GM21367 (cell line): ENCODE data around the gene FGF21.
A peak's percentile ranks its signal among the peaks of the same experiment; 100 is the strongest.
"Not testable (repeated sequence)": the region's sequence is repeated elsewhere in the genome, so short reads cannot be mapped to it uniquely, and the experiment has no call there.

Source experiments
- ATAC-seq: cut with Tn5 transposase; IDR thresholded peaks from one replicate; pipeline ENCODE4 v1.9.1; 2021; ENCODE audit not compliant: unreplicated experiment

FGF21 gene

DNA sequence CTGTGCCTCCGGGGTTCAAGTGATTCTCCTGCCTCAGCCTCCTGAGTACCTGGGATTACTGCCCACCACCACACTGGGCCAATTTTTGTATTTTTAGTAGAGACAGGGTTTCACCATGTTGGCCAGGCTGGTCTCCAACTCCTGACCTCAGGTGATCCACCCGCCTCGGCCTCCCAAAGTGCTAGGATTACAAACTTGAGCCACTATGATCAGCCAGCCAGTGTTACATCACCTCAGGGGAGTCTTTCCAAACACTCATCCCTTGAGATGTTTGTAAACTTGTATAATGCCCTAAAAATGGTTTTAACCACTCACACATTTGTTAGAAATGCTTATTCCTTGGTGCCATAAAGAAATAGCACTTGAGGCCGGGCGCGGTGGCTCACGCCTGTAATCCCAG is 31.1 kb downstream of the FGF21 start:
- ATAC-seq = not testable (repeated sequence)

DNA sequence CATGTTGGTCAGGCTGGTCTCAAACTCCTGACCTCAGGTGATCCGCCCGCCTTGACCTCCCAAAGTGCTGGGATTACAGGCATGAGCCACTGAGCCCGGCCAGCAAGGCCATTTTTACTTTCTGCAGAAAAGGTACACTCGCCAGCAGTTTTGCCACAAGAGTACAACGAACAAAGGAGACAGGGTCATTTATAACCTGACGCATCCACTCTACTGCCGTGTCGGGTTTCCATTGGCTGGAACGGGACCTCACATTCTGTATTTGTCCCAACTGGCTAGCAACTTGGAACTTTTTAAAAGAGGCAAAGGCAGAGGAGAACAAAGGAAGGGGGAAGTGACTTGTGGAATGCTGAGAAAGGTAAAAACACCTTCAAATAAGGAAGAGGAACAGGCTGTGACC is 32.0 kb downstream of the FGF21 start:
- ATAC-seq = not testable (repeated sequence)

DNA sequence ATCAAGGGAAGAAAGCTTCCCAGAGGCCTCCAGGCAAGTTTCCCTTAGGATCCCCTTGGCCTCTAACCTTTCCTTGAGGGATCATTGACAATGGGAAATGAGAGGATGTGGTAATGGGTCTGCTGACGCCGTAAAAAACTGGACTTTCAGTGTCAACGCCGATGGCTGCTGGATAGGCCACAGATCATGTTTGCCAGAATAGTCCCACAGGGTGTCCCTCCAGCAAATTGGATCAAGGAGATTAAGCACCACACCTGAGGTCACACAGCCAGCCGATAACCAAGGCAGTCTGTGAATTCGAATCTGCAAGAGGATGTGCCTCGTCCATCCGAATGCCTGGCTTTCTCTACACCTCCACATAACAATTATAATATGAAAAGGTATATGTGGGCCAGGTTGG is 37.9 kb downstream of the FGF21 start:
- ATAC-seq = no peak

DNA sequence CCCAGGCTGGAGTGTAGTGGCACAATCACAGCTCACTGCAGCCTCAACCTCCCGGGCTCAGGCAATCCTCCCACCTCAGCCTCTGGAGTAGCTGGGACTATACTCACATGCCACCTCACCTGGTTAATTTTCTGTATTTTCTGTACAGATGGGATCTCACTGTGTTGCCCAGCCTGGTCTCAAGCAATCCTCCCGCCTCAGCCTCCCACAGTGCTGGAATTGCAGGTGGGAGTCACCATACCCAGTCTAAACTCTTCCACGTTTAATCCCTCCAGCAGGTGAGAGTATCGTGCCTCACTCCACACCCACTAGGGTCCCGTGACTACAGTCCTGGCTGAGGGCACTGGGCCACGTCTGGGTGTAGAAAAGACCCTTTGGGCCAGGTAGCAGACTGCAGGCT is 39.0 kb downstream of the FGF21 start:
- ATAC-seq = no peak

DNA sequence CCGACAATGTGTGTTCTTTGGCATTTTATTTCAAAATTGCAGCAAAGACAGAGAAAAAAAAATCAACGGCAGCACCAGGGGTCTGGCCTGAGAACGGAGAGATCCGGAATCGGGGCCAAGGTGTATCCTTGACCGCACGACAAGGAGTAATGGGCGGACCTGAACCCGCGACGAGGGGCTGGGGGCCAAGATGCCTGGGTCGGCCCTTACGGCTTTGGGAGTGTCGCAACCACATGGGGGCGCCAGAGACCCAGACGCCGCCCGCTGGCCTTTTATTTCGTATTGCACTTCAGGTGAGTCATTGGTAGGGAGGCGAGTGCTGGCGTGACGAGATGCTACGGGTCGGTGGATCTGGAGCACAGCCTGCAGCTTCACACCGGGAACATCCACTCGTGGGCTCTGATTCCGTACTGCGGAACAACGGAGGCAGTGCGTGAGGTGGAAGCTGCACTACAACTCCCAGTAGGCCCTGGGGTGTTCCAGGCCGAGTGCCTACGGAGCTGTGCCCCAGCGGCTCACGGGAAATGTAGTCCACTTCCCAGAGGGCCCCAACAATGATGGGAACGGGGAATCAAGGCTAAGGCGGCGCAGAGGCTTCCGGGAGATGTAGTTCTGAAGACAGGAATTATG is 39.8 kb downstream of the FGF21 start:
- ATAC-seq = peak; percentile 76

DNA sequence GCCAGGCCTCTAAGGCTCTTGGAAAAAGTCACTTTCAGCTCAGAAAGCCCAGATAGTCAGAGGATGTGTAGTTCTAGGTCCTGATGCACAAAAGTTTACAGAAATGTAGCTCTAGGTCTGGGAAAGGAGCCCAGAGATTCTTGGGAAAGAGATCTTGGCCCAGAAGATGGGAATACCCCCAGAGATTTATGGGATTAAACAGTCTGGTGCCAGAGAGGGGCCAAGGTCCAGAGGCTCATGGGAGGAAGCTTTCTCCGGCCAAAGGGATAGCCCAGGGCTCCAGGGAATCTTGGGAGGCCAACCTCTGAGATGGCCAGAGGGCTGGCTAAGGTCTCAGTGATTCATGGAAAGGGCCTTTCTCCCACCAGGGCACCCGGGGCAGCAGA is 40.4 kb downstream of the FGF21 start:
- ATAC-seq = no peak

DNA sequence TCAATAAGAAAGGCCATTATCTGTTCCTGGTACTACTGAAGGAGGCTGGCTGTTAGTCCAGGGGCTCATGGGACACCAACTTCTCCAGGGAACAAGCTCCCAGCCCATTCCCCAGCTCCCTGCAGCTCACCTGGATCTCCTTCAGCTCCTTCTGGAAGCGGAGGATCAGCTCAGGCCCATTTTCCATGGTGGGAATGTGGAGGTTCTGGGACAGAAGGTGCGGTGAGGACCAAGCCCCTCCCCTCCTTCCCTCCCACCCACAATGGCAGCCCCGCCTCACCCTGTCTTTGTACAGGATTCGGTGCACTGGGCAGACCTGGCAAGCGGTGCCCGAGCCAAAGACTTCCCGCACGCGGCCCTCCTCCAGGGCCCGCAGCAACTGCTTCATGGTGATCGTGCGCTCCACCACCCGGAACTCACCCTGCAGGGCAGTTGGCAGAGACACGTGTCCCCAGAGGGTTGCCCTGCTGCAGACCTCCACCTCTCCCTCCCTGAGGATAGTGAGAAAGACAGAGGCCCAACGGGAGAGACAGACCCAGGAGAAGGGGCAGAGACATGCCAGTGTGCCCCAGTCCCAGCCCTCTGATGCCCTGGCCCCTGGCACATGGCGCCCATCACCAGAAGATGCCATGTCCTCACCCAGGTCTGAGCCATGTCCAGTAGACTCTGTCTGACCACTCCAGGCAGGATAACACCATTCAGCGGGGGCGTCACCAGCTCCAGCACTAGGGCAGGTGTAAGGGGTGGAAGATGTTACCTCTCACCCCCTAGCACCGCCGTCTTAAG is 41.2 kb downstream of the FGF21 start:
- no peak for ATAC-seq

DNA sequence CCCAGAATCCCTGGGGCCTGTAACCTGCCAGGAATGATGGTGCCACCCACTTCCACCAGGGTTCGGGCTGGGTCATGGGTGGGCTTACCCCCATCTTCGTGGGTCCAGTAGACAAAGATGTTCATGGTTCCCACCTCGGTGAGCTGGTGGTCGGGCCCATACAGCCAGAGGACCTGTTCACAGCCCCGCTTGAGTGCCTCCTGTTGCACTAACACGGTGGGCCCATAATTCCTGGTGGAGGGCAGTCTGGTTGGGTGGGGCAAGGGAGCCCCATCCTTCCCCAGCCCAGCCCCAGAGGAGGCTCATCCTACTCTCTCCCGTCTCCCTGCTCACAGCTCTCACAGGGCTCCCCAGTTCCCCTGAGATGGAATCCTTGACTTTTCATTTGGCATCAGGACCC is 41.8 kb downstream of the FGF21 start:
- no peak for ATAC-seq

DNA sequence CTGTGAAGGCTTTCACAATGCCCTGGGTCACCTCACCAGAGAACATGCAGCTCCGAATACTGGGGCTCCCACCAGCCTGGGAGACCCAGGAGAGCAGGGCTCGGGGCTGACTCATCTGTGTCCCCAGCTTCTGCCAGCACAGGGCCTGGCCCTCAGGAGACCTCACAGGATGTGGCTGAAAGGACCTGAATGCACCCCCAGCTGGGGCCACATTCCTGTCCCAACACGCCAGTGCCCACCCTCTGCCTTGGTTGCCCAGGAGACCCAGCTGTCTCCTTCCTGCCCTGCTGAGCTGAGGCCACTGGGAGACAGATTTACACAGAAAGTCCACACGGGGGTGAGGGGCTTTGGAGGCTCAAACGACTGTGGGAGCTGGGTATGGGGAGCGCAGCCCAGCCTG is 43.6 kb downstream of the FGF21 start:
- ATAC-seq = no peak

DNA sequence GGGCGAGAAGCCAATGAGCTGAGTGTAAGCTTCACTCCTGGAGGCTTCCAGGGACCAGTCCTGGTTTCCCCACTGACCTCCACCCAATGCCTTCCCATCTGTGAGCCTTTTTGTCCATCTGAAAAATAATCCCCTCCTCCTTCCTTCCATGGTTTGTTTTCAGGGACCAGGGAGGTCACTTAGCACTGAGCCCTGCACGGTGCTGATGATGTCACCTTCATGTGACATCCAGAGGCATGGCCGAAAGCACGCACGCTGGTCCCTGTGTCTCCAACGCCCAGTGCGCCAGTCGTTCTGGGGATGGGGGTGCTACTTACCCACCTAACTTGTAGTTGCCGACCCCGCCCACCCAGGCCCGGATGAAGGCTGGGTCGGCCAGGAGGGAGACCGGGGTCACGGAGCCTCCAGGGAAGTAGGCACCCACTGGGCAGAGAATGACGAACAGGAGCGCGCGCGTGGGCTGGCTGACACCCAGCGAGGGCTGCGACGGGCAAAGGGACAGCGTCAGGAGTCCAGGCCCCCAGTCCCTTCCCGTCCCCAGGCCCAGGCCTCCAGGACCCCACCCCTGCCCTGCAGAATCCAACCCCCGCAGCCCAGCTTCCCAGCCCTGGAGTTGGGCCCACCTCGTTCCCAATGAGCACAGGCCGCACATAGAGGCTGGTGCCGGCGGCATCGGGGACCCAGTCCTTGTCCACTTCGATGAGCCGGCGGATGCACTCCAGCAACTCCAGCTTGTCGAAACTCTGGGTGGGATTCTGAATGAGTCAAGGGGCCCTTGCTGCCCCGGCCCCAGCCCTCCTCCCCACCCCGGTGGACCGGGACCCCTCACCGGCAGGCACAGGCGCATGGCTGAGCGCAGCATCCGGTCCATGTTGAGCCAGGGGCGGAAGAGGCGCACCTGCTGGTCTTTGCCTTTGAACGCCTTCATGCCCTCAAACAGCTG is 44.3 kb downstream of the FGF21 start:
- no peak for ATAC-seq

DNA sequence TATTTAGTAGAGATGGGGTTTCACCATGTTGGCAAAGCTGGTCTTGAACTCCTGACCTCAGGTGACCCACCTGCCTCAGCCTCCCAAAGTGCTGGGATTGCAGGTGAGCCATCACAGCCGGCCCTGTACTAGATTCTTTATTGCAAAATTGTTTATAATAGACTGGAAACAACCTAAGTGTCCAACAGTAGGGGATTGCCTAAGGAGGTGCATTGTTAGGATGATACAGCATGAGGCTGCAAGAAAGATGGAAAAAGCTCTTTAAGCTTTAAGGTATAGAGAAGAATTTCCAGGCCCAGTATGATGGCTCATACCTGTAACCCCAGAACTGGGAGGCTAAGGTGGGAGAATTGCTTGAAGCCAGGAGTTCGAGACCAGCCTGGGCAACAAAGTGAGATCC is 47.3 kb downstream of the FGF21 start:
- no peak for ATAC-seq

DNA sequence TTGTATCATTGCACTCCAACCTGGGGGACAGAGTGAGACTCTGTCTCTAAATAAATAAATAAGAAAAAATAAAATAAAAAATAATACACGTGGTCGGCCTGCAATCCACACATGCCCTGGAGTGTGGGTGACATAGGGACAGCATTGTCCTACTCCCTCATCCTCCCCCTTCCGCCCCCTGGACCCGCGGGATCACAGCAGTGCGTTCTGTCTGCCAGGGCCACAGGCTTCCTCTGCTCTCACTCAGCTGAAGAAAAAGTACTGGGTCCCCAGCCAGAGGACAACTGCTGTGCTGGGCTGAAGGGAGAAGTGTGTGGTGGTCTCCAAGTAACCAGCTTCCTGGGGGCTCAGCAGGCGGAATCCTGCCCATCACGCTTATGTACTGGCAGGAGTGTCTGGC is 49.2 kb downstream of the FGF21 start:
- no peak for ATAC-seq

DNA sequence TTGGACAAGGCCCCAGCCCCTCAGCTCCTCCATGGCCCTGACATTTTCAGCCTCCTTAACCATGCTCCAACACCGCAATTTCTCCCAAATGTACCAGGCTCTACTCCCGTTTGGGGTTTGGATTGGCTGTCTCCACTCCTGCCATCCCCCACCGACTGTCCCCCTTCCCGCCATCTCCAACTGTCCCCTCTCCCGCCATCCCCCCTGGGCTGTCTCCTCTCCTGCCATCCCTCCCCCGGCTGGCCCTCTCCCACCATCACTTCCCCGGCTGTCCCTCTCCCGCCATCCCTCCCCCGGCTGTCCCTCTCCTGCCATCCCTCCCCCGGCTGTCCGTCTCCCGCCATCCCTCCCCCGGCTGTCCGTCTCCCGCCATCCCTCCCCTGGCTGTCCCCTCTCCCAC is 50.1 kb downstream of the FGF21 start:
- no peak for ATAC-seq

DNA sequence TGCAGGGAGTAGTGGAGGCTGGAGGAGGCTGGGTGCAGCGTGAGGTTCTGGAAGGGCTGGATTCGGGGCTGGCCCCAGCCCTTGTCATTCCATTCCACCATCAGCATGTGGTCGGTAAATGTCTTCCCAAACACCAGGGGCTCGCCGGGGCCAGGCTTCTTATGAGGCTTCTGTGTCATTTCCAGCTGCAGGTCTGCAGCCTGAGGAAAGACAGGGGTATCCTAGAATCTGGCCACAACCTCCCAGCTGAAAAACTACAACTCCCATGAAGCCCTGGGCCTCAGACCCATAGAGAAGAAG is 51.1 kb downstream of the FGF21 start:
- no peak for ATAC-seq

DNA sequence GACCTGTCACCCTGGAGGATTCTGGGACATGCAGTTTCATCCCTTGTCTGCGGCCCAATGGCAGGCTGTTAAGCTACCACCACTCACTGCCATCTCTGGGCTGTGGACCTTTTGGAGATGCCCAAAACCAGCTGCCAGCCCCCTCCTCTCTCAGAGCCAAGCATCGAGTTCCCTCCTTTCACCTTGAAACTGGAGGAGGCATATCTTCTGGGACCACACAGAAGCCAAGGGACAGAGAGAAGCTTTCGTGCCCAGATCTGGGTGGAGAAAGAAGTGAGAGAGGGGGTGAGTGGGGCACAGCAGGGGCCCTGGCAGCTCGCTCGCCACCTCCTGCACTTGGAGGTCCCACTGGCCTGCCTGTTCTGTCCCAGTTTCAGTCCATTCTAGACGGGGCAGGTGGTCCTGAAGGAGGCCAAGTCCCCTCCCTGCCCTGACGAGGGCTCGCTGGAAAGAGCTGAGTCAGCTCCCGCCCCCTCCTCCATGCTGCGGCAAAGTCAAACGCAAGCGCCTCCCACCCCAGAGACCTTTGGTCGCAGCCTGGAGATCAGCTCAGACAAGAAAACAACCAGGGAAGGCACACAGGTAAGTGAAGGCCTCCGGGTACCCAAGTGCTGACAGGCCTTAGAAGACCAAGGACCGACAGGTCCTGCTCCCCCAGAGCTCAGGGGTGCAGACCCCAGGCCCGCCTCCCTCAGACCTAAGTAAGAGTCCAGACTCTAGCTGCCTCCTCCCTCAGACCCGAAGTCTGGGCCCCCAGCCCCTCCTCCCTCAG is 51.7 kb downstream of the FGF21 start:
- ATAC-seq = no peak

DNA sequence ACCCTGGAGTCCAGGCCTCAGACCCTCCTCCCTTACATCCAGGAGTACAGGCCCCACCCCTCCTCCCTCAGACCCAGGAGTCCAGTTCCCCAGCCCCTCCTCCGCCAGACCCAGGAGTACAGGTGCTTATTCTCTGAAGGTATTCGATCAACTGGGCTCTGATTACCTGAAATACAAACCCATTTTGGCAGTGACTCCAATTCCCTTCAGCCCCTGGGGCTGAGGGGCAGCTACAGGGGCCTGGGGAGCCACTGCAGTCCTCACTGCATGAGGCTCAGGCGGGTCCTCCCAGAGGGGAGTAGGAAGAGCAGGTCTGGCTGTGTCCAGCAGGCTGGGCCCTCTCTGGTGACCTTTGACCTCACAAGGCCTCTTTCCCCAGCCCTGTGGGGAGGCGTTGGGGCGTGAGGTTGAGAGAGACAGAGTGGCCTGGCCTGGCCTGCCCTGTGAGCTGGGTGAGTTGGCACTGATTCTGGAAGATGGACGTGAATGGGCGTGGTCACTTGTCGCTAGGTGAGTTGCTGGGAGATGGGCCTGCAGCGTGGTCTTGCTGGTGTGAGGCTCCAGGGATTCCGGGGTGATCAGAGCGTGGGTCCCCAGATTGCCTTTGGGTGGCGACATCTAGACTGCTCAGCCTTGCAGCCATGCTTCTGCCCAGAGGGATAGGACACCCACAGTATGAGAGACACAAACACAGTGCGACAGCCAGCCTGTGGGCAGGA is 52.4 kb downstream of the FGF21 start:
- no peak for ATAC-seq
